HT-29 (cell line): ENCODE measurements around the gene ARHGEF16. TPM values are rescaled to one million over a fixed set of nuclear protein-coding genes. Genes with fewer than 3 reads are reported as not detected.

Experiments used
- DNase-seq: peaks from one replicate; pipeline ENCODE4 v3.0.0-alpha.2; 2015; ENCODE audit warnings: low spot score
- total RNA-seq: library from RNA; depleted of rRNA; stranded (reverse); fragments of >200 nt; shearing (Covaris generic); gene quantifications from 2 replicates; pipeline ENCODE4 v1.2.3, GENCODE V29; 2014; rRNA removed

The ARHGEF16 gene
- total RNA-seq = 124 and 137 TPM in 2 replicates

DNA sequence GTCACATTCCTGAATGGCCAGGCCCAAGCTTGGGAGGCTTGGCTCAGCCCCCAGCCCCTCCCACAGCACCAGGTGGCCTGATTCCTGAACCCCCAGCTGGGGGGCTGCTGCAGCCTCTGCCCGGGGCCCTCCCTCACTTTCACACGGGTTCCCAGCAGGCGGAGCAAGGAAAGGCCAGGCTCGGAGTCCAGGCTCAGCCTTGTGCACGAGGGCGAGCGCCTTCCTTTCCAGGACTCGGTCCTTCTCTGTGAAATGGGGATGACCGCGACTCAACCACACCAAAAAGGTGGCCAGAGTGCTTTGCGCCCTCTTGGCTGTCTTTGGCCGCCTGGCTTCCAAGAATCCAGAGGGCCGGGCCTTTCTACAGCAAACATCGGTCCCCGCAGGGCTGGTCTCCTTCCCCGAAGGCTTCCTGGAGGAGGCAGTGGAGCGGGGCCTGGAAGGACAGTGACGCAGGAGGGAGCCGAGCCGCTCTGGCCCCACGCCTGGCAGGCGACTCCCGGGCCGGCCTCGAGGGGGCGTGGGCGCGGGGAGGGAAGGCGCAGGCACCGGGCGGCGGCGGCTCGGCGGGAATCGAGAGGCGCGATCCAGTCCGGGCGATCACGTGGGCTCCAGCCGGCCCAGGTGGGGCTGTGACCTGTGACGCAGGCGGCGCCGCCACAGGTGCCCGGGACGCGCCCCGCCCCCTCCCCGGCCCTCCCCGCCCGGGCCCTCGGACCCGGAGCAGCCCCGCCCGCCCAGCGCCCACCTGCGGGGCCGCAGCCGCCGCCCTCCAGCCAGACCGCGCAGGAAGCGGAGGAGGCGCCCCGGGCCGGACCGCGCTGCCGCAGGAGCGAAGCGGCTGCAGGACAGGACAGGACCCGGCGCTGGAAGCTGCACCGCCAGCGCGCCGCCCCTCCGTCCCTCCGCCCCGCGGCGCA, at the start of gene ARHGEF16:
Gene ARHGEF16, plus strand, starts transcription at position 775 of the 920 bp plus-strand sequence. CDS start 8,420 bp downstream, outside the sequence.
- peak; percentile 94 for DNase-seq

DNA sequence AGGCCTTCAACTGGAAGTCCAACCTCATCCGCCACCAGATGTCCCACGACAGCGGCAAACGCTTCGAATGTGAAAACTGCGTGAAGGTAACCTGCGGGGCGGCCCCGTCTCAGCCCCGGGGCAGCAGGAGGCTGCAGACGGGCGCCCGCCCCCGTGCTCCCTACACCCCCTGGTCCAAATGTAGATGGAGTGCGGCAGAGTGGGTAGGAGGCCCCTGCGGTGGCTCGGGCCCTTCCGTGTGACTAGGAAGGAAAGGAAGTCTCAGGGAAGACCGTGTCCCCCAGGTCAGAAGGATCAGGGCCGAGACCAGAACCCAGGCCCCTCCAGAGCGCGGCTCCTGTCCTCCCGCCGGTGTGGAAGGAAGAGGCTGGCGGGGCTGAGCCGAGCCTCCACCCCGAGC, 49.7 kb upstream of the ARHGEF16 start:
- DNase-seq = no peak

DNA sequence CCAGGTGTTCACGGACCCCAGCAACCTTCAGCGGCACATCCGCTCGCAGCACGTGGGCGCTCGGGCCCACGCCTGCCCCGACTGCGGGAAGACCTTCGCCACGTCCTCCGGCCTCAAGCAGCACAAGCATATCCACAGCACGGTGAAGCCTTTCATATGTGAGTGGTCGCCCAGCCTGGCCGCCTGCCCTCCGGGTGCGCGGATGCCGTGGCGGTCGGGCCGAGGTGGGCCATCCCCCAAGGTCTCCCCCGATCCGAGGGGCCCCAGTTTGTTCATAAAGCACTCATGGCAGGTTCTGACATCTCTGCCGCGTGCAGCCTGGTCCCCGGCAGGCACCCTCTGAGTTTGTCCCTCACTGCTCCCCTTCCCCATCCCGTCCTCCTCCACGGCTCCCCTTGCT, 49.0 kb upstream of the ARHGEF16 start:
- no peak for DNase-seq

DNA sequence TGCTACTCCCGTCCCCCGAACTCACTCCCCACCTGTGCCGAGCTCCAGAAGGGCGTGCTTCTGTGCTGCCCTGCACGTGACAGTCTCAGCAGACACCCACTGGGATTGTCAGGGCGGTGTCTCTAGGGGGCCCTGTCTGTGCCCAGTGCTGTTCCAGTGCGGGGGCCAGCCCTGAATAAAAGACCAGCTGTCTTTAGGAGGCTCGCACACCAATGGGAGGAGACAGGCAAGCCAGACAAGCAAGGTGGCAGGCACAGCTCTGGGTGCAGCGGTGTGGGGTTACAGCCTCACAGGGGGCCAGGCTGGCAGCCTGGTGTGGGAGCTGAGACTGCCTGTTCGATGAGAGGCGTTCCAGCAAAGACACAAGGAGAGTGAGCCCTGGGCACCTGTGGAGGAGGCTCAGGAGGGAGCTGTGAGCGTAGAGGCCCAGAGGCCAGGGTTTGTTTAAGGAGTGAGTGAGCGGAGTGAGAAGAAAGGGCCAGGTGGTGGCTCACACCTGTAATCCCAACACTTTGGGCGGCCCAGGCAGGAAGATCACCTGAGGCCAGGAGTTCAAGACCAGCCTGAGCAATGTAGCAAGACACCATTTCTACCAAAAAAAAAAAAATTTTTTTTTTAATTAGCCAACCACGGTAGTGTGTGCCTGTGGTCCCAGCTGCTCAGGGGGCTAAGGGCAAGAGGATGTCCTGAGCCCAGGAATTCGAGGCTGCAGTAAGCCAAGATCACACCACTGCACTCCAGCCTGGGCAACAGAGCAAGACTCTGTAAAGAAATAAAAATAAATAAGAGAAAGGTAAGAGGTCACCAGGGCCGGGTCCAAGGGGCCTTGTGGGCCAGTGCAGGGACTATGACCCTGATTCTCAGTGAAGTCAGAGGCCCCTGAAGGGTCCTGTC, 48.2 kb upstream of the ARHGEF16 start:
- no peak for DNase-seq

DNA sequence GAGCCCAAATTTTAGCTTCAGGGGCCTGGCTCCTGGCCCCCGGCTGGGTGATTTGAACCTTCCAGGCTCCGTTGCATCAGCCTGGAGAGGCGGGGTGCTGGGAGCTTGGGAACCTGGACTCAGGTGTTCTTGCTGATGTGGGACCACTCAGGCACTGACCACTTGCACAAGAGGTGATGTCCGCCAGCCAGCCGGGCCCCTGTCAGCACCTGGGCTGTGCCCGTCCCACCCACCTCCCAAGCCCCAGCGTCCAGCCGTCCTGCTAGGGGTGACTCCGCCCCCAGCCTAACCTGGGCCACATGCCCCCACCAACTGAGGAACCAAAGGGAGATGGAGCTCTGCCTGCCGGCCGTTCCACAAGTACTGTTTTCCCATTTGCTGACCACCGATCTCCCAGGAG, 47.4 kb upstream of the ARHGEF16 start:
- DNase-seq = no peak

DNA sequence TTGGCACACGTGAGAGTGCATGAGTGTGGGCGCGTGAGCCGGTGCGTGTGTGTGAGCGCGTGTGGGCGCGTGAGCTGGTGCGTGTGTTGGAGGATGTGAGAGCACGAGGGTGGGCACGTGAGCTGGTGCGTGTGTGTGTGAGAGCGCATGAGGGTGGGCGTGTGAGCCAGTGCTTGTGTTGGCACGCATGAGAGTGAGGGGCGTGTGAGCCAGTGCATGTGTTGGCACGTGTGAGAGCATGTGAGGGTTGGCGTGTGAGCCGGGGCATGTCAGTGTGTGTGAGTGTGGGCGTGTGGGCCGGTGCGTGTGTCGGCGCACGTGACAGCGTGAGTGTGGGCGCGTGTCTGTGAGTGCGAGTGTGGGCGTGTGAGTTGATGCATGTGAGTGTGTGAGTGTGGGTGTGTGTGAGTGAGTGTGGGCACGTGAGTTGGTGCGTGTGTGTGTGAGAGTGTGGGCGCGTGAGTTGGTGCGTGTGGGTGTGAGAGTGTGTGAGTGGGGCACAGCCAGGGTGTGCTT, 45.7 kb upstream of the ARHGEF16 start:
- no peak for DNase-seq

DNA sequence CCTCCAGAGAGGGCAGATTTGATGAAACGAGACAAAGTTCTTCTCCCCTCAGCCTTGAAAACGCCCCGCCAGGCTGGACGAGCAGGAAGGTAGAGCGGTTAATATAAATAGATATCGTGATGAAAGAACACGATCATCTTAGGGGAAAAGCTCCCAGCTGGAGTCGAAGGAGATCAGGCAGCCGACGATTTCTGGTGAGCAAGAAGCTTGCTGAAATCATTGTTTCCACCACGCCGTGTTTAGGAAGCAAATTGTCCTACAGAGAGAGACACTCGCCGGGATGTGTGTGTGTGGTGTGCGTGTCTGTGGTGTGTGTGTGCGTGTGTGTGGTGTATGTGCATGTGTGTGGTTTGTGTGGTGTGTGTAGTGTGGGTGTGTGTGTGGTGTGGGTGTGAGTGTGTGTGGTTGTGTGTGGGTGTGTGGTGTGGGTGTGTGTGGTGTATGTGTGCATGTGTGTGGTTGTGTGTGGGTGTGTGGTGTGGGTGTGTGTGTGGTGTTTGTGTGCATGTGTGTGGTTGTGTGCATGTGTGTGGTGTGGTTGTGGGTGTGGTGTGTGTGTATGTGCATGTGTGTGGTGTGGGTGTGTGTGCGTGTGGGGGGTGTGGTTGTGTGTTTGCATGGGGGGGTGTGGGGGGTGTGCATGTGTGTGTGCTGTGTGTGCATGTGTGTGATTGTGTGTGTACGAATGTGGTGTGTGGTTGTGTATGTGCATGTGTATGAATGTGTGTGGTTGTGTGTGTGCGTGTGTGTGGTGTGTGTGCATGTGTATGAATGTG, 44.9 kb upstream of the ARHGEF16 start:
- no peak for DNase-seq

DNA sequence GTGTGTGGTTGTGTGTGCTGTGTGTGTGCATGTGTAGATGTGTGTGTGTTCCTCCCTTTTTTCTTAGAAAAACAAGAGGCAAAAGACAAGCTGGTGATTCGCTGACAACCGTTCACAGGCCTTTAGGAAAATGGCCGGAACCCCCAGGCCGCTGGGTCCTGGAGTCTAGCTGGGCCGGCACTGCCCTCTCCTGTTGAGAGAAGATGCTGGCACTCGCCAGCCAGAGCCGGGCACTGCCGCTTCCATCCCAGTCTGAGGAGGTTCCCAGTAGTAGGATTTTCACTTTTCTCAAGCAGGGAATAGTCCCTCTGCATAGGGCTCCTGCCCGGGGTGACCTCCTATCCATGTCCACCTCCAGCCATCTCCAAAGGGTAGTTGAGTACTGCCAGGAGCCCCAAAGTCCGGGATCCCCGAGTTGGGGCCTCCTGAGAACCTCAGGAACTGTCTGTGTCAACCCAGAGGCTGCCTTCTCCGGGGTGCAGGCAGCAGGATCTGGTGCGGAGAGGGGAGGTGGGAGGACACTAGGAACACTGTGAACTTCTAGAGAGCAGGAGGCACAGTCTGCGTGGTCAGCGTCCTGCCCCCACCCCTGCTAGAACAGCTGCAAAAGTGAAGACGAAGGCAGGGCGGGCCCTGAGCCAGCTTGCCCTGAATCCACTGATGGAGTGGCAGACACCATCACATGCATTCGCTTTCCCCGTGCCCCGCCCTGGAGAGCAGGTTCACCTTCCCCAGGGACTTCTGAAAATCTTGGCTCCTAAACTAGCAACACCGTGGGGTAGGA, 44.1 kb upstream of the ARHGEF16 start:
- peak; percentile 62 for DNase-seq

DNA sequence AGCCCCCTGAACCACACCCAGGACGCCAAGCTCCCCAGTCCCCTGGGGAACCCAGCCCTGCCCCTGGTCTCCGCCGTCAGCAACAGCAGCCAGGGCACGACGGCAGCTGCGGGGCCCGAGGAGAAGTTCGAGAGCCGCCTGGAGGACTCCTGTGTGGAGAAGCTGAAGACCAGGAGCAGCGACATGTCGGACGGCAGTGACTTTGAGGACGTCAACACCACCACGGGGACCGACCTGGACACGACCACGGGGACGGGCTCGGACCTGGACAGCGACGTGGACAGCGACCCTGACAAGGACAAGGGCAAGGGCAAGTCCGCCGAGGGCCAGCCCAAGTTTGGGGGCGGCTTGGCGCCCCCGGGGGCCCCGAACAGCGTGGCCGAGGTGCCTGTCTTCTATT, 42.7 kb upstream of the ARHGEF16 start:
- DNase-seq = no peak

DNA sequence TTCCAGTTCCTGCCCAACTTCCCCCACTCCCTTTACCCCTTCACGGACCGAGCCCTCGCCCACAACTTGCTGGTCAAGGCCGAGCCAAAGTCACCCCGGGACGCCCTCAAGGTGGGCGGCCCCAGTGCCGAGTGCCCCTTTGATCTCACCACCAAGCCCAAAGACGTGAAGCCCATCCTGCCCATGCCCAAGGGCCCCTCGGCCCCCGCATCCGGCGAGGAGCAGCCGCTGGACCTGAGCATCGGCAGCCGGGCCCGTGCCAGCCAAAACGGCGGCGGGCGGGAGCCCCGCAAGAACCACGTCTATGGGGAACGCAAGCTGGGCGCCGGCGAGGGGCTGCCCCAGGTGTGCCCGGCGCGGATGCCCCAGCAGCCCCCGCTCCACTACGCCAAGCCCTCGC, 42.1 kb upstream of the ARHGEF16 start:
- no peak for DNase-seq

DNA sequence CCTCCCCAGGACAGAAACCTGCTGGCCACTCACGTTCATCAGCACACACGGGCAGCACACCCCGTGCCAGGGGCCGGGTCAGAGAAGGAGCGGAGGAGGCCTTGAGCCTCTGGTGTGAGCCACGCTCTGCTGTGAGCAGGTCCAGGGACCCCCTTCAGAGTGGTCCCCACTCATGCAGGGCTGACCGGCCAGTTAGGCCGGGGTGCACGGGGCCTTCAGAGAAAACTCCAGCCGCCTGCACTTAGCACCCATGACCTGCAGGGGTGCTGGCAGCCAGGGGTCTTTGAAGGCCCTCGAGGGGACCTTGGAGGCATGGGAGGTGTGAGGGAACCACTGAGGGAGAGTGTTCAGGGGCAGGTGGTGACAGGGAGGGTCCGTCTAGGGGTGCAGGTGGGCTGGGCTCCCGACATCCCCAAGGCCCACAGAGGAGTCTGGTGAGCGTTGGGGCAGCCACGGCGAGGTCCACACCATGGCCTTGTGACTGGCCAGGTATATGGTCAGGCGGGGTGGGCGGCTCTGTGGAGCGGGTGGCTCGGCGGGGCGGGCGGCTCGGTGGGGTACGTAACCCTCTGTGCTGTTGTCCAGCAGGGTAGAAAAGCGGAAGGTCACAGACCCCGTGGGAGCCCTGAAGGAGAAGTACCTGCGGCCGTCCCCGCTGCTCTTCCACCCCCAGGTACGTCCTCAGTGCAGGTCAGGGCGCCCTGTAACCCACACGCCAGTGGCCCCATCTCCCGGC, 40.3 kb upstream of the ARHGEF16 start:
- no peak for DNase-seq

DNA sequence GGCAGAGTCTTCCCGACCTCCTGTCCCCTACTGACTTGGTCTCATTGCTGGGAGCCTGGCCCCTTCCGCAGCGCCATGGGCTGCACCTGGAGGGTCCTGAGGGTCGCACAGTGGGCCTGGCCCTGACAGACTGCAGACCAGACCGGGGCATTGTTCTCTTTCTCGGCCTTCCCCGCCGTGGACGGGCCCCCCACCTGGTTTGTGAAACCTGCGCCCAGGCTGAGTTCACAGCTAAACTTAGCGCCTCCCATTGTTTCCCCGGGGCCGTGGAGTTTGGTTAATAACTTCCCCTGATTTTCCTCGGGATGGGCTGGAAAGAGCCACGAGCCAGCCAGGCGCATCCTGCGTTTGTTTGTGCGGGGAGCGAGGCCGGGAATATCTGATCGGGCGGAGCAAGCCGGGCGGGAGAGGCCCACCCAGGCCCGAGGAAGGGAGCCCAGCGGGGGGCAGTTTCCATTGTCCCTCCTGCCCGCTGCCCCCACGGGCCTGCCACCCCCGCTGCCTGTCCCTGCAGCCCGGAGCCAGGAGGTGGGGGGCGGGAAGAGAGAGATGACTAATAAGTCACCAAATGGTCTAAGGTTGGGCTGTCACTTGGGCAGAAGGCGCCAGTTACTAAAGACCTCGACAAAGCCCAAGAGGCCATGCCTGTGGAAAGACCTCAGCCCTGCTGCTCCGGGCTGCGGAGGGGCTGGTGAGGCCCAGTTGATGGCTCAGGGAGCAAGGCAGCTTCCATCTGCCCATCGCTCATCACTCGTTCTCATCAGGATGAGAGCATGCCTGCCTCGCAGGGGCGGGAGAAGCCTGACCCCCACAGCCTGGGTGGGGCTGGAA, 39.0 kb upstream of the ARHGEF16 start:
- no peak for DNase-seq

DNA sequence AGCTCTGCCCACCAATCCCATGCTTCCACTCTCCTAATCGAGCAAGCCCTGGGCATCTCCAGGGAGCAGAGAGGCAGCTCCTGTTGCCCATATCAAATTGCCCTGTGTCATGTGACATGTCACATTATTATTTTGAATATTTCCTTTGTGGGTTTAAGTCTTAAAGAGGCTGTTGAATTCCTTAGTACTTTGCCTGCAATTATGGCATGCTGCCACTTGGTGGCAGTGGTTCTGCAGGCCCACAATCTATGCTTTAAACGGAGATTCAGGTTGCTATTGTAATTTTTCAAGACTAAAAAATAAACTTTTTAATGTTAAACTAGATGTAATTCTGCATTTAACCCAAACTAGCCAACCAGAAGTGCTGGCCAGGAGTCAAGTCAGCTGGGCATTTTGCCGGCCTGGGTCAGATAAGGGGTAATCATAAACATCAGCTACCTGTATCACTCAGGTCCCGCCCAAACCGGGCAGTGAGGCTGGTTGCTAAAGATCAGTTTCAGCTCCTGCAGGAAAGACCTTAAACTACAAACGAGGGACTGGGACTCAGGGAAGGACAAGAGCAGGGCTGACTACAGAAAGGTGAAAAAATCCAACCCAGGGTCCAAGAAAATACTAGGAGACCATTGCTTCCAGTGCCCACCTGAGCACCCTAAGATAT, 37.3 kb upstream of the ARHGEF16 start:
- DNase-seq = peak; percentile 46

DNA sequence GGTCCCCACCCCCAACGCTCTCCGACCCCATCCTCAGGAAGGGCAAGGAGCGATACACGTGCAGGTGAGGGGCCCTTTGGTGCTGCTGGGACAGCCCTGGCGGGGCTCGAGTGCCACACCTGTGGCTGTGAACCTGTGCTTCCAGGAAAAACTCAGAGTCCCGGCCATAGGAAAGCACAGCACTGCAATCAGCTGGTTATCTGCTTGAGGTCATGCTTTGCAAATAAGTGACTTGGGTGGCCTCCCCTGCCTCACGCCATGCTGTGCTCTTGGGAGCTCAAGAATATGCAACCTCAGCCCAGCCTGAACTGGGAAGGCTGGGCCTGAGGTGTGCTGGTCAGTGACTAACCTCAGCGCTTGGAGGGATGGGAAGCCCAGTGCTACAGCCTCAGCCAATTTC, 36.5 kb upstream of the ARHGEF16 start:
- DNase-seq = no peak

DNA sequence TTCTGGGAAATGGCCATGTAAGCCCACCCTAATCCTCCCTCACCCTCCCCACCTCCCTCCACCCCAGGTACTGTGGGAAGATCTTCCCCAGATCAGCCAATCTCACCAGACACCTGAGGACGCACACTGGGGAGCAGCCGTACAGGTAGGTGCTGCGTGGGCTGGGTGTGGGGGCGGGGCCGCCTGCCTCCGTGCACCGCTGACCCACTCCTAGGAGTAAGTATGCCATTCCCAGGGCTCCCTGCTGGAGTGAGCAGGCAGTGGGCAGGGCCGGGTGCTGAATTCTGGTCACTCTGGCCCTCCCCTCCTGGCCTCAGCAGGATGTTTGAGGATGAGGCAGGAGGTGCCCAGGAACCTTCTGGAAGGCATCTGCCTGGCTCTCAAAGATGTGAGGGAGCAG, 35.9 kb upstream of the ARHGEF16 start:
- DNase-seq = no peak

DNA sequence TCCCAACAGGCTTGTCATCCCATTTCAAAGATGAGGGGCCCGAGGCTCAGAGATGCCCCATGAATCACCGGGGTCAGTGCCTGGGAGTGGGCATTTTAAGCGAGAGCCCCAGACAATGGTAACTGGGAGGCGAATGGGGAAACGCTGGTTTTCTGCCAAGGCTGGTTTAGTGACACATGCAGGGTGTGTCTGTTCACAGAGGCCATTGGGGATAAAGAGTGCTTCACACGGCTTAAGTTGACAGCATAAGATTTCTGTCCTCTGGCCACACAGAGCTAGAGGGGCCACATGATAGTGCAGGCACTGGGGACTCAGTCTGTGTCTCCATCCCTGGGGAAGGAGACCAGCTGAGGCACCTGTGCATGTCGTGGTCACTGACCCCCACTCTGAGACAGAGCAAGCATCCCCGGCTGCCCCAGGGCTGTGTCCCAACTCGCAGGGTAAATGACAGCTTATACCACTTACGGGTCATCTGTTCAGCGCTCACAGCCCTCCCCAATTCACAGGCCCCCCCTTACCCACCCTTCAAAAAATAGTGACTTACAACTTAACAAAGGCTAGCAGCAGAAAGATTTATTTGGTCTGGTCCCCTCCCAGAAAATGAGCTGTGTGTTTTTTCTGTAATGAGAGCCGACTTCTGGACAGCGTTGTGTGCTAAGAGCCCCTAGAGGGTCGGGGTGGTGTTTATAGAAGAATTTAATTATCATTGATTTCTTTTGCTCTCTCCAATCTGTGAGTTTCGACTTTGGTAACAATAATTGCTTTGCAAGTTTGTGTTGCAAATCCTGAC, 34.9 kb upstream of the ARHGEF16 start:
- no peak for DNase-seq

DNA sequence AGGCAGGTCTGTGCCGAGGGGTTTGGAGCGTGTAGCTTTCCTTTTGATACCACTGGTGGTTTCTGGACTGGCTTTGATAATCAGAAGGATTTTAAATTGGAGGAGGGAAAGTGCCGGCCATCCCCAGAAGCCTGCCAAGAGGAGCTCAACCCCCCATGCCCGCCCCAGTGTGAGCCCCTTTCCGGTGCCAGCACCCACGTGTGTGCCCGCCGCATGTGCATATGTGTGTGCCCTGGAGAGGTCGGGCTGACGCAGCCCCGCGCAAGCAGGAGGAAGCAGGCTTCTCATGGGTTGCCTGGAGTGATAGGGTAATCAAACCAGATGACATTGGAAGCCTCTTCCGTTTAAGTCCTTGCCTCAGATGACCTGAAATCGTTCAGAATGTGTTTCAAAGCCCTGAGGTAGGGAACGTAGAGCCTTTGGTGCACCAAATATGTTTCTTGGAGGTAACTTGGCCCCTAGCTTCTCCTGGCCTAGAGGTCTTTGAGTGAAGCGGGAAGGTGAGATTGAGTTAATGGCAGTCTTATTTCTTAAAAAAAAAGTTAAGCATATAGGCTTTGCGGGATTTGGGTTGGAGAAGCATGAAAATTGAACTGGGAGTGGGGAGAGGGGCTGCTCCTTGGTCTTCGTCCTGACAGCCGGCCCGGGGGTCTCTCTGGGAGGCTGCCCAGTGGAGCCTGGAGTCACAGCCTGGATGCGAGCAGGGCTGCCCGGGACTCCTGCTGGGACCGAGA, 34.1 kb upstream of the ARHGEF16 start:
- DNase-seq = no peak
